GM12874 (cell line): Measurements from ENCODE around the gene DIDO1.

Experiments
- TF ChIP-seq, protein P1 (sequence below): IDR thresholded peaks from 2 replicates; pipeline ENCODE4 v1.5.1; 2011; ENCODE audit warnings: low read depth, mild to moderate bottlenecking, control low read depth, low read length, moderate library complexity; ENCODE audit not compliant: insufficient read depth

The DIDO1 gene

DNA sequence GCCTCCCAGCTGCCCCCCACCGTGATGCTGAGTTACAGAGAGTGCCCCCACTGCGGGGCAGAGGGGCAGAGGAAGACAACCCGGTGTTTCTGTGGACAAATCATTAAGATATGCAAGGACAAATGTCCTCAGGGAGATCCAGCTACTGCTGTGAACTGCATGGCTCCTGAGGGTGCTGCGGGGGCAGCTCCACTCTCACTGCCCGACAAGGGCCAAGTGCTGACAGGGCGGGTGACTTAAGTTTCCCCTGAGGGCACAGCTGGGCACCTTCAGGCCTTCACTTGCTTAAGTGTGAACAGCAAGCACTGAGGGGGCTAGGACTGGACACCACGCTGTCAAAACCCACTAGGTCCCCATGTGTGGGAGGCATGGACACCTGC, 38.5 kb downstream of the DIDO1 start:
- TF ChIP-seq, protein P1, sequence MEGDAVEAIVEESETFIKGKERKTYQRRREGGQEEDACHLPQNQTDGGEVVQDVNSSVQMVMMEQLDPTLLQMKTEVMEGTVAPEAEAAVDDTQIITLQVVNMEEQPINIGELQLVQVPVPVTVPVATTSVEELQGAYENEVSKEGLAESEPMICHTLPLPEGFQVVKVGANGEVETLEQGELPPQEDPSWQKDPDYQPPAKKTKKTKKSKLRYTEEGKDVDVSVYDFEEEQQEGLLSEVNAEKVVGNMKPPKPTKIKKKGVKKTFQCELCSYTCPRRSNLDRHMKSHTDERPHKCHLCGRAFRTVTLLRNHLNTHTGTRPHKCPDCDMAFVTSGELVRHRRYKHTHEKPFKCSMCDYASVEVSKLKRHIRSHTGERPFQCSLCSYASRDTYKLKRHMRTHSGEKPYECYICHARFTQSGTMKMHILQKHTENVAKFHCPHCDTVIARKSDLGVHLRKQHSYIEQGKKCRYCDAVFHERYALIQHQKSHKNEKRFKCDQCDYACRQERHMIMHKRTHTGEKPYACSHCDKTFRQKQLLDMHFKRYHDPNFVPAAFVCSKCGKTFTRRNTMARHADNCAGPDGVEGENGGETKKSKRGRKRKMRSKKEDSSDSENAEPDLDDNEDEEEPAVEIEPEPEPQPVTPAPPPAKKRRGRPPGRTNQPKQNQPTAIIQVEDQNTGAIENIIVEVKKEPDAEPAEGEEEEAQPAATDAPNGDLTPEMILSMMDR: no peak

DNA sequence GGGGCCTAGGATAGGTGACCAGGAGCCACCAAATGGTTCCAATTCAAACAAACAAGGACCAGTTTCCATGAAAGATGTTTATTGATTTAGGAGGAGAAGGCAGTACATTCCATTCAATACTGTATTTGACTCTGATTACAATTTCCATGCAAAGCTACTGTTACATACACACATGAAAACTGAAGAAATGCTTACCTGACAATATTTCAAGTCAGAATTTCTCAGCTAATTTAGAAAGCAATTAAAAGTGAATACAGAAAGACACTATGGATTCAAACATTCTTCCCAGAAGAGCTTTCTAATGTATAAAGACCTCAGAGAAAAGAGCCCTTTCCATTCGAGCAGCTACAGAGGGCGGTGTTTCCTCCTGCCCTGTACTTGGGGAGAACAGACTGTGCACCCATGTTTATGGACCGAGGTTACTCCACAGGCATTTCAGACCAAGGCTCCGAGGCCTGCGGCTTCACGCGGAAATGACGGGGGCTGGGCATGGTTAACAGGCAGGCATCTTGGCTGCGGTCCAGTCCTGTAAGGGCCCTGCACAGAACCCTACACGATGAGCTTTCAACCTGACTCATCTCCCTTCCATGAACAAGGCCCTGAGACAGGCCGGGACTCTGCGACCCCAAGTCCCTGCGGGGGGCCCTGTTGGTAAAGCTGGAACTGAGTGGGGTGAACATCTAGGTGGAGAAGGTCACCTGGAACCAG, 39.0 kb downstream of the DIDO1 start:
- TF ChIP-seq, protein P1: no peak

DNA sequence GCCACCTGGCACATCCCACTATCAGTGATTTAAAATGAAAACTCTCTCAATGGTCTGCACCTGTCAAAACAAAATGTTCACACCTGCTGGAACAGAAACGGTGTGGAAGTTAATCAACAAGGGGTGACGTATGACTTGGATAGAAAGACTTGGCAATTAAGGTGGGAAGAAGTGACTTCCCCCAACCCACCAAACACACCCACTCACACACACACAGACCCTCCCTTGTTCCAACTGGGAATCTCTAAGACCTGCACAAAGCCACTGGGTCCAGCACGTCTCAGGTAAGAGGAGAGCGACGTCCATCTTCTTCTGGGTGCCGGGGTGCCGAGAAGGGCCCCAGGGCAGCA, 39.6 kb downstream of the DIDO1 start:
- TF ChIP-seq, protein P1: no peak

DNA sequence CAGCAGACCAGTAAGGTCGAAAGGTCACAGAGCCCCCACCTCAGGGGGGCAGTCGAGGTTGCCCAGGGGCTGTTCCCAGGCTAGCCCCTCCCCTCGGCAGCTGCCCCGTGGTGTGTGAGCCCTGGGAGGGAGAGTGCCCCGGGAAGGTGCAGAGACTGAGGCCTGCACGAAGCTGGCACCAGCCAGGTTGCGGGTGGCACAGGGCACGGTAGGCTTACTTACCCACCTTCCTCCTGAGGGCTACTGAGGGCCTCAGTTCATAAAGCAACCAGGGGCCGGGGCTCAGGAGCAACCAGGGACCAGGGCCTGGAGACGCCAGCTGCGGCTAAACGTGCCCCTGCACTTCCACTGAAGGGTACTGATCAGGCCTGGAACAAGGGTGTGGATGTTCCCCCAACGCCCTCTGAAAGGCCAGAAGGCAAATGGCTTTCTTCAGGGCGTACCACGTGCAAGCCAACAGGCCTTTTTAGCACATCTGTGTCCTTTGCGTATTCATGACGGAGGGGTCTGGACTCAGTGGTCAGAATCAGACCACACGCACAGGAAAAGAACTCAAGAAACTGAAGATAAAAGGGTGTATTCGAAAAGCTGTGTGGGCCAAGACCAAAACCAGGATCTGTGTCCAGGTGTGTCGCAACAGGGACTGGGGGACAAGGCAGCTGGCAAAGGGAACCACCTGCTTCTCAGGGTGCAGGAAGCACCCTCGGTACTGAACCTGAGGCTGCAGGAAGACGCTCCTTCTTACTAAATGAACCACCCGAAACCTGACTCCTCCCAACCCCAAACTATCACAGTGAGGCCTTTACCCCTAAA, 40.2 kb downstream of the DIDO1 start:
- TF ChIP-seq, protein P1: no peak

DNA sequence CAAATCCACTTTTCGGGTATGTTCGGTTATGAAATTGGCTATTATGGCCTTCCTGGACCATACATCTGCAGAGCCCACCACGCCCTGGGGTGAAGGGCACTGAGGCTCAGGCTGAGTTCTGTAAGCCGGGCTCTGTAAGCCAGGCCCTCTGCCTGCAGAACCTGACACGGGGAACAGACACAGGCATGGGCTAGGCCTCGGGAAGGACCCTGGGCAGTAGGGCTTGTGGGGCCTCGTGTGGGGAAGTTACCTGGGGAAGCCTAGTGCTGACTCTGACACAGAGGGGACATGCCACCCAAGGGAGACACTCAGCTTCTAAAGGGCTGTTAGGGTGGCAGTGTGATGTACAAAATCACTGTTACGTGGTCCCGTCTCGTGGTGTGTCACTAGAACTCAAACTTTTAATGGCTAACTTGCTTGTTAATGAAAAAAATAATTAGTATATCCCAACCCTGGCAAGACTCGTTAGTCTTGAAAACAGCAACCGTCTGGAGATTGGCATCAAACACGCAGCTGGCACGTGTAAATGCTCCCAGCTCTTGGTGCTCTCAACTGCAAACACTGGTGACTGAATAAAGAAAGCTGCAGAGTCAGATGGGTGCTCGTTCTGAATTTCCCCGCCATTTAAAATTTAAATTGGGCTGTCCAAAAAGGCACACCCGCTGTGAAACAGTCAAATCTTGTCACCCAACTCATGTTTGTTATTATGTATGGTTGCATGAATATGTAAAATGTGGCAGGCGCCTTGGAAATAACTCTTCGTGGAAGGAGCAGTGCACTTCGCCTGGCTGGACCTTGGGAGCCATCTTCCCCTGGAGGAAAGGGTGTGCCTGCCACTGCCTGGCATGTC, 41.0 kb downstream of the DIDO1 start:
- TF ChIP-seq, protein P1: no peak

DNA sequence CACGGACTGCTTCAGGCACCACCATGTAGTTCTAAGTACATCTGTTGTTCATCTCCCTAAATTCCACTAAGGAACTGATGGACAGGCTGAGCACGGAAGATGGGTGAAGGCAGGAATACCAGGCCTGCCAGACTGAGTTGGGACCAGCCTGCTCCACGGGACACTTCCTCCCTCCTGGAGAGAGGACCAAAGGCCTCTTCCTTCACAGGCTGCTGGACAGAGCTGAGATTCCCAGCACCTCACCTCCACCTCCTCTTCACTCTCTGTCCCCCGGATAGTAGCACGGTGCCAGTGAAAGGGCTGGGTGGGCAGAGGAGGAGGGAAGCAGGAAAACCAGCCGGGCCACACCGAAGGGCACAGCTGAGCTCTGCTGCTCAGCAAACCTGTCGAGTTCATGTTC, 41.7 kb downstream of the DIDO1 start:
- TF ChIP-seq, protein P1: no peak

DNA sequence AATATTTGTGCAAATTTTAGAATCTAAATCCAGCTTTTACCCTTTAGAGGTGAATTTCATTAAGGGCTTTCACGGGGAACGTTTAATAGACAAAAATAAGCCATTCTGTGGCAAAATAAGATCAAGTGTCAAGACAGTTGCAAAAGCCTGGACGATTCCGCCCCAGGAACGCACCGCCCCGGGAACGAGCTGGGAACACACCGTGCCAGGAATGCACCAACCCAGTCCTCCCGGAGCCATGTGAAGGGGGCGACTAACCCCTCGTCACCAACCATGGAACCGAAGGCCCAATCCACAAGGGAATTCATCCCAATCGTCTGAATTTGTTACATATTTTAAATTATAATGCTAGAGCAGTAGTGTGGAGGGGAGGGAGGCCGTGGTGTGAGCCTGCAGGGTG, 43.9 kb downstream of the DIDO1 start:
- TF ChIP-seq, protein P1: no peak
